GM18499 (cell line): ENCODE results near the gene FOXE3.
"Not testable (repeated sequence)": the region's sequence is repeated elsewhere in the genome, so short reads cannot be mapped to it uniquely, and the experiment has no call there.

Experiments used
- ATAC-seq: cut with Tn5 transposase; IDR thresholded peaks from one replicate; pipeline ENCODE4 v1.9.1; 2021; ENCODE audit warnings: moderate number of reproducible peaks; ENCODE audit not compliant: insufficient read depth, unreplicated experiment

The FOXE3 gene

GRCh38 chr1:47444562-47445465 is 28.7 kb downstream of the FOXE3 start:
- ATAC-seq: no peak

- ATAC-seq: no peak
These were observed 29.9 kb downstream of the FOXE3 start for GRCh38 chr1:47445823-47446550.

GRCh38 chr1:47448462-47449222 is 32.6 kb downstream of the FOXE3 start:
- ATAC-seq: no peak

GRCh38 chr1:47449822-47450552 is 33.9 kb downstream of the FOXE3 start:
- ATAC-seq: no peak

GRCh38 chr1:47450606-47451005 is 34.5 kb downstream of the FOXE3 start:
- no peak for ATAC-seq

GRCh38 chr1:47452426-47452825 is 36.3 kb downstream of the FOXE3 start:
- no peak for ATAC-seq

GRCh38 chr1:47453910-47454309 is 37.8 kb downstream of the FOXE3 start:
- not testable (repeated sequence) for ATAC-seq

GRCh38 chr1:47456250-47456649 is 40.2 kb downstream of the FOXE3 start:
- ATAC-seq: no peak

- not testable (repeated sequence) for ATAC-seq
These were observed 41.5 kb downstream of the FOXE3 start for GRCh38 chr1:47457547-47457946.

GRCh38 chr1:47459253-47459788 is 43.2 kb downstream of the FOXE3 start:
- no peak for ATAC-seq

GRCh38 chr1:47460040-47460439 is 44.0 kb downstream of the FOXE3 start:
- ATAC-seq: no peak

GRCh38 chr1:47460456-47460855 is 44.4 kb downstream of the FOXE3 start:
- no peak for ATAC-seq

- ATAC-seq: no peak
These were observed 49.5 kb downstream of the FOXE3 start for GRCh38 chr1:47465605-47466004.
